DOHH2 (cell line): ENCODE data around the gene NFKBIL1.

ENCODE experiments used
- EZH2phosphoT487 ChIP-seq: fragments of 200-600 bp; sonication (generic); IDR thresholded peaks from 2 replicates; pipeline ENCODE4 v1.6.1; 2017; ENCODE audit warnings: borderline replicate concordance, mild to moderate bottlenecking, antibody characterized with exemption, low read length, moderate library complexity, mixed read lengths
- TF ChIP-seq, protein P1 (sequence below): fragments of 200-600 bp; sonication (generic); IDR thresholded peaks from one replicate; pipeline ENCODE4 v1.5.1; 2014; ENCODE audit warnings: antibody characterized with exemption, mild to moderate bottlenecking, low read depth, low read length; ENCODE audit not compliant: poor library complexity, severe bottlenecking

DNA sequence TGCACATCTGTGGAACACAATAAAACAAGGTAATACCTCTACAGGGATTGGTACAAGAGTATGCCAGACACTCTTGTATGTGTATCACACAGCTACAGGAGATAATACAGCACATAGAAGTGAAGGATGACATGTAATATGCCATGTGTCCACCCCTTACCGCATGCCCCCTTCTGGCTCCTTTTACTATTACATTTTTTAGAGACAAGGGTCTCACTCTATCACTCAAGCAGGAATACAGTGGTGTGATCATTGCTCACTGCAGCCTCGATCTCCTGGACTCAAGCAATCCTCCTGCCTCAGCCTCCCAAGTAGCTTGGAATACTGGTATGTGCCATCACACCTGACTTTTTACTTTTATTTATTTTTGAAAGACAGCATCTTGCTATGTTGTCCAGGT is 49.6 kb downstream of the NFKBIL1 start:
- TF ChIP-seq, protein P1, sequence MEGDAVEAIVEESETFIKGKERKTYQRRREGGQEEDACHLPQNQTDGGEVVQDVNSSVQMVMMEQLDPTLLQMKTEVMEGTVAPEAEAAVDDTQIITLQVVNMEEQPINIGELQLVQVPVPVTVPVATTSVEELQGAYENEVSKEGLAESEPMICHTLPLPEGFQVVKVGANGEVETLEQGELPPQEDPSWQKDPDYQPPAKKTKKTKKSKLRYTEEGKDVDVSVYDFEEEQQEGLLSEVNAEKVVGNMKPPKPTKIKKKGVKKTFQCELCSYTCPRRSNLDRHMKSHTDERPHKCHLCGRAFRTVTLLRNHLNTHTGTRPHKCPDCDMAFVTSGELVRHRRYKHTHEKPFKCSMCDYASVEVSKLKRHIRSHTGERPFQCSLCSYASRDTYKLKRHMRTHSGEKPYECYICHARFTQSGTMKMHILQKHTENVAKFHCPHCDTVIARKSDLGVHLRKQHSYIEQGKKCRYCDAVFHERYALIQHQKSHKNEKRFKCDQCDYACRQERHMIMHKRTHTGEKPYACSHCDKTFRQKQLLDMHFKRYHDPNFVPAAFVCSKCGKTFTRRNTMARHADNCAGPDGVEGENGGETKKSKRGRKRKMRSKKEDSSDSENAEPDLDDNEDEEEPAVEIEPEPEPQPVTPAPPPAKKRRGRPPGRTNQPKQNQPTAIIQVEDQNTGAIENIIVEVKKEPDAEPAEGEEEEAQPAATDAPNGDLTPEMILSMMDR: peak; percentile 57
- no peak for TF ChIP-seq EZH2phosphoT487
